ENCODE measurements around the gene RBM3.
"Not testable (repeated sequence)": the region's sequence is repeated elsewhere in the genome, so short reads cannot be mapped to it uniquely, and the experiment has no call there.

The RBM3 gene

GRCh38 chrX:48574270-48575266 is at the start of gene RBM3:
Gene RBM3, plus strand, starts transcription at chrX:48574484. Its CDS starts 697 bp downstream, at chrX:48575181.
- DNase-seq, result peak; percentile 64 to 65

DNA sequence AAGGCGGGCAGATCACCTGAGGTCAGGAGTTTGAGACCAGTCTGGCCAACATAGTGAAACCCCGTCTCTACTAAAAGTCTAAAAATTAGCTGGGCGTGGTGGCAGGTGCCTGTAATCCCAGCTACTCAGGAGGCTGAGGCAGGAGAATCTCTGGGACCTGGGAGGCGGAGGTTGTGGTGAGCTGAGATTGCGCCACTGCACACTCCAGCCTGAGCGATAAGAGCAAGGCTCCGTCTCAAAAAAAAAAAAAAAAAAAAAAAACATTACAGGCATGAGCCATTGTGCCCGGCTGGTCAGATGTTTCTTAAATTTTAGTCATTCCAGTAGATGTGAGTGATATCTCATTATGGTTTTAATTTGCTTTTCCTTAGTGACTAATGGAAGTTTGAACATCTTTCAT is 48.4 kb upstream of the RBM3 start:
- DNase-seq, result not testable (repeated sequence)

- DNase-seq, result no peak
Measured at GRCh38 chrX:48530736-48531135, 43.5 kb upstream of the RBM3 start.

- no peak for DNase-seq
Measured at GRCh38 chrX:48531358-48531959, 42.8 kb upstream of the RBM3 start.

- DNase-seq, result no peak
Measured at GRCh38 chrX:48532161-48532560, 42.1 kb upstream of the RBM3 start.

- no peak for DNase-seq
Measured at GRCh38 chrX:48533165-48533564, 41.1 kb upstream of the RBM3 start.

DNA sequence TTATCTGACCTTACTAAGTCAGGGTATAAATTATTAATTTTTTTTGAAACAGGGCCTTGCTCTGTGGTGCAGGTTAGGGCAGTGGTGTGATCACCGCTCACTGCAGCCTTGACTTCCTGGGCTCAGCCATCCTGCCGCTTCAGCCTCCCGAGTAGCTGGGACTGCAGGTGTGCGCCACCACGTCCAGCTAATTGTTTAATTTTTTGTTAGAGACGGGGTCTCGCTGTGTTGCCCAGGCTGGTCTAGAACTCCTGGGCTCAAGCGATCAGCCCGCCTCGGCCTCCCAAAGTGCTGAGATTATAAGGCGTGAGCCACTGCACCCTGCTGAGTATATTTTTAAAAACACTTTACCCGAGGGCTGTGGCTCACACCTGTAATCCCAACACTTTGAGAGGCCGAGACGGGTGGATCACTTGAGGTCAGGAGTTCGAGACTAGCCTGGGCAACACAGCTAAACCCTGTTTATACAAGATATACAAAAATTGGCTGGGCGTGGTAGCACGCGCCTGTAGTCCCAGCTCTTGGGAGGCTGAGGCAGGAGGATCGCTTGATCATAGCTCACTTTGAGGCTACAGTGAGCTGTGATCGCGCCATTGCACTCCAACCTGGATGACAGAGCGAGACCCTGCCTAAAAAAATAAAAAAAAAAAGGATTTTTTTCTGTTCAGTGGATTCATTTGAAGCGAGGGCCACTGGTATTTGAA is 35.5 kb upstream of the RBM3 start:
- no peak for DNase-seq

- DNase-seq, result peak; percentile 53 to 78
Measured at GRCh38 chrX:48539345-48540027, 34.8 kb upstream of the RBM3 start, which contains the start of gene TBC1D25. Gene TBC1D25, plus strand, starts transcription at chrX:48539714. Its CDS starts 84 bp downstream, at chrX:48539798.

- DNase-seq, result peak in 1 of 2 experiments; percentile 4
Measured at GRCh38 chrX:48540028-48540375, 34.3 kb upstream of the RBM3 start.

- no peak for DNase-seq
Measured at GRCh38 chrX:48540480-48540879, 33.8 kb upstream of the RBM3 start.

- no peak for DNase-seq
Measured at GRCh38 chrX:48541140-48541814, 33.0 kb upstream of the RBM3 start.

- DNase-seq, result no peak
Measured at GRCh38 chrX:48548871-48549270, 25.4 kb upstream of the RBM3 start.

DNA sequence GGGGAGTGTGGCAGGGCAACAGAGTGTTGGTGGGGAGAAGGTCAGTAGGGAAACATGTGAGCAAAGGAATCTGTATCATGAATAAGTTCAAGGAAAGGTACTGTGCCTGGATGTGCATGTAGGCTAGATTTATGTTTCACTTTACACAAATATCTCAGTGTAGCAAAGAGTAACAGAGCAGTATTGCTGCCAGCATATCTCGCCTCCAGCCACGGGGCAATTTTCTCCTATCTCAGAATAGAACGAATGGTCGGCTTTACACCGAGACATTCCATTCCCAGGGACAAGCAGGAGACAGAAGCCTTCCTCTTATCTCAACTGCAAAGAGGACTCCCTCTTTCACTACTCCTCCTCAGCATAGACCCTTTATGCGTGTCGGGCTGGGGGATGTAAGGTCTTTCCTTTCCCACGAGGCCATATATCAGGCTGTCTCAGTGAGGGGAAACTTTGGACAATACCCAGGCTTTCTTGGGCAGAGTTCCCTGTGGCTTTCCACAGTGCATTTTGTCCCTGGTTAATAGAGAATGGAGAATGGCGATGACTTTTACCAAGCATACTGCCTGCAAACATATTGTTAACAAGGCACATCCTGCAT is 18.5 kb upstream of the RBM3 start:
- DNase-seq, result not testable (repeated sequence)

GRCh38 chrX:48558271-48558670 is 16.0 kb upstream of the RBM3 start:
- no peak for DNase-seq

DNA sequence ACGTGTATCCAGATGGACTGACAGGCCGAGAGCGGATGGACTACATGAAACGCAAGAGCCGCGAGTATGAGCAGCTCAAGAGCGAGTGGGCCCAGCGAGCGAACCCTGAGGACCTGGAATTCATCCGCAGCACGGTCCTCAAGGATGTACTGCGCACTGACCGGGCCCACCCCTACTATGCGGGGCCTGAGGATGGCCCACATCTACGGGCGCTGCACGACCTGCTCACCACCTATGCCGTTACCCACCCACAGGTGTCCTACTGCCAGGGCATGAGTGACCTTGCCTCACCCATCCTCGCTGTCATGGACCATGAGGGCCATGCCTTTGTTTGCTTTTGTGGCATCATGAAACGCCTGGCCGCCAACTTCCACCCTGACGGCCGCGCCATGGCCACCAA is 14.6 kb upstream of the RBM3 start:
- DNase-seq, result no peak

DNA sequence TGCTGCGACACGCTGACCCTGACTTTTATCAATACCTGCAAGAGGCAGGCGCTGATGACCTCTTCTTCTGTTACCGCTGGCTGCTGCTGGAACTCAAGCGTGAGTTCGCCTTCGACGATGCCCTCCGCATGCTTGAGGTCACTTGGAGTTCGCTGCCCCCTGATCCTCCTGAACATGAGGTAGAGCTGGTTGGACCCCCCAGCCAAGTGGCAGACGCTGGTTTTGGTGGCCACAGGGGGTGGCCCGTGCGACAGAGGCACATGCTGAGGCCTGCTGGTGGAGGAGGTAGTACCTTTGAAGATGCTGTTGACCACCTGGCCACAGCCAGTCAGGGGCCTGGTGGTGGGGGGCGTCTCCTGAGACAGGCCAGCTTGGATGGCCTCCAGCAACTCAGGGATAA is 14.2 kb upstream of the RBM3 start:
- DNase-seq, result no peak

GRCh38 chrX:48560681-48561080 is 13.6 kb upstream of the RBM3 start:
- no peak for DNase-seq

DNA sequence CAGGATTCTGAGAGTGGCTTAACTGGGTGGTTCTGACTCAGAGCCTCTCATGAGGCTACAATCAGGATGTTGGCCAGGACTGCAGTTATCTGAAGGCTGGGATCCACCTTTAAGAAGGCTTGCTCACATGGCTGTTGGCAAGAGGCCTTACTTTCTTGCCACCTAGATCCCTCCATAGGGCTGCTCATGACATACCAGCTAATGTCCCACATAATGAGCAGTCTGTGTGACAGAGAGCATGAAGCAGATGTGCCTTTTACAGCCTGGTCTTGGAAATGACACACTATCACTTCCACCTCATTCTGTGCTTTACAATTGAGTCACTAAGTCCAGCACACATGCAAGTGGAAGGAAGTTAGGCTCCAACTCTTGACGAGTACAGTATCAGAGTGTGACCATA is 4.3 kb upstream of the RBM3 start:
- DNase-seq, result no peak

DNA sequence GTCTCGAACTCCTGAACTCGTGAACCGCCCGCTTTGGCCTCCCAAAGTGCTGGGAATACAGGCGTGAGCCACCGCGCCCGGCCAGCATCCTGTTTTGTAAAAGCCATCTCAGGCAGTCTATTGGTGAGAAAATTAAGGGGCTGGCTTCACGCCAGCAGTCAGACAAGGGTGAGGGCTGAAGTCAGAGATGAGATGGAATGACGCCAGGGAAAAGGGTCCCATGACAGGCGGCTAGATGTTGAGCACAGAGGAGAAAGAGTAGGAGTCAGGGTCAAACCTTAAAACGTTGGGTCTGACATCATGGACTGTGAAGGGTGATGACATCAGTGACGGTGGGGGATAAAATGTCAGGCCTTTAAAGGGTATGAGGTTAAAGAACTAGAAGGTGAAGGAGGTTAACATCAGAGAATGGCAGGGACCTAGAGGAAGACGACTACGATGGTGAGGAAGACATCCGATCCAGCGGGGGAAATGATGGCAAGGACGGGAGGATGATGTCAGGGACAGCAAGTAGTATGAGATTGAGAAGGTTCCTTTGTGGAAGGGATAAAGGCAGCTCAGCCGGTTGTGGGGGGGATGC is 504 bp upstream of the RBM3 start:
- no peak for DNase-seq

DNA sequence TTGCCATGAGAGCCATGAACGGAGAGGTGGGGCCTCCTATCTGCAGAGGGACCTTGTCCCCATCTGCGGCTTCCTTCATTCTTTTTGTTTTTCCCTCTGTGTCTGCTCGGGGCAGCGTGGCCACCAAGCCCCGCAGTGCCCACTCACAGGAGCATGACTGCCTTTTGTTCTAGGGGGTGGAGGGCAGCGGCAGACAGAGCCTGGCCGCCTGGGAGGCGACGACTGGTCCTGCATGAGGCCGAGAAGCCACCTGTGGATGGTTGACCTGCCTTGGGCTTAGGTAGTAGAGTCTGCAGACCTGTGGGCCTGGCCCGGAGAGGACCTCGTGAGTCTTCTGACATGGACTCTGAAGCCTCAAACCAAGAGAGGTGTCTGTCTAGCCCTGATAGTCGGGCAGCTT is 1.4 kb downstream of the RBM3 start:
- DNase-seq, result no peak

DNA sequence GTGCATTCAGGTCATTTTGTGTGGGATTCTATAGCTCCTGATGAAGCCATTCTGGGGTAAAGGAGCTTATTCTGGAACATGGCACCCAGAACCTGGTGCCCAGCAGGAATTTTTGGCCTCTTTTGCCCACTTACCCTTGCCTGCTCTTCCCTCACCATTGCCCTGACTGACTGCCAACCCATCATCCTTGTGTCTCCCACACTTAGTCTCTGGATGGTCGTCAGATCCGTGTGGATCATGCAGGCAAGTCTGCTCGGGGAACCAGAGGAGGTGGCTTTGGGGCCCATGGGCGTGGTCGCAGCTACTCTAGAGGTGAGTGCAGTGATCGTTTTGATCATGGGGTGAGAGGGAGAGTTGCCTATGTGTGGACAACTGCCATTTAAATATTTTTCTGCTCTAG is 1.8 kb downstream of the RBM3 start:
- DNase-seq, result no peak
